ENCODE measurements around the gene VSX1. TPM values are rescaled to one million over a fixed set of nuclear protein-coding genes. Genes with fewer than 3 reads are reported as not detected.
A peak's percentile ranks its signal among the peaks of the same experiment; 100 is the strongest.

The VSX1 gene
- polyA plus RNA-seq, 1 donor = 0.03 TPM

GRCh38 chr20:25038103-25038410 lies 43.9 kb downstream of the VSX1 start:
- Histone ChIP-seq H3K36me3 (ENCODE audit: control insufficient read depth, insufficient read depth, low read length) (peaks cover 18% of the 10 kb centered on the region), H3K27ac (ENCODE audit: low read length) (no peak overlapping the region), H3K9me3 (ENCODE audit: control insufficient read depth, low read depth, low read length) (no peaks in the 10 kb centered on the region), H3K4me3 (ENCODE audit: low read length) (no peak overlapping the region), H3K27me3 (ENCODE audit: control insufficient read depth, insufficient read depth, low read length) (no peaks in the 10 kb centered on the region), H3K4me1 (ENCODE audit: control insufficient read depth, insufficient read depth, low read length) (peaks cover 61% of the 10 kb centered on the region)
- peak in 1 of 2 donors; percentile 53 for DNase-seq
- WGBS (ENCODE audit: insufficient coverage, low lambda C conversion rate) = no CpG with 5 or more reads among the region's 3 CpGs

- H3K4me1 ChIP-seq (ENCODE audit: control insufficient read depth, insufficient read depth, low read length) = peaks cover 61% of the 10 kb centered on the region
- peak overlapping the region; percentile 7 for H3K27ac ChIP-seq (ENCODE audit: low read length)
- H3K4me3 ChIP-seq (ENCODE audit: low read length) = no peak overlapping the region
- peaks cover 18% of the 10 kb centered on the region for H3K36me3 ChIP-seq (ENCODE audit: control insufficient read depth, insufficient read depth, low read length)
- DNase-seq = no peak
- no CpG with 5 or more reads among the region's 15 CpGs for WGBS (ENCODE audit: insufficient coverage, low lambda C conversion rate)
- H3K9me3 ChIP-seq (ENCODE audit: control insufficient read depth, low read depth, low read length) = no peaks in the 10 kb centered on the region
- no peaks in the 10 kb centered on the region for H3K27me3 ChIP-seq (ENCODE audit: control insufficient read depth, insufficient read depth, low read length)
These were observed 44.4 kb downstream of the VSX1 start for GRCh38 chr20:25037288-25038102.

- no CpG with 5 or more reads among the region's 7 CpGs for WGBS (ENCODE audit: insufficient coverage, low lambda C conversion rate)
- Histone ChIP-seq H3K27me3 (ENCODE audit: control insufficient read depth, insufficient read depth, low read length) (no peaks in the 10 kb centered on the region), H3K36me3 (ENCODE audit: control insufficient read depth, insufficient read depth, low read length) (peaks cover 12% of the 10 kb centered on the region), H3K4me3 (ENCODE audit: low read length) (no peak overlapping the region), H3K27ac (ENCODE audit: low read length) (no peak overlapping the region), H3K4me1 (ENCODE audit: control insufficient read depth, insufficient read depth, low read length) (peaks cover 66% of the 10 kb centered on the region), H3K9me3 (ENCODE audit: control insufficient read depth, low read depth, low read length) (no peaks in the 10 kb centered on the region)
- DNase-seq = no peak
These were observed 45.5 kb downstream of the VSX1 start for GRCh38 chr20:25036331-25036936.

DNA sequence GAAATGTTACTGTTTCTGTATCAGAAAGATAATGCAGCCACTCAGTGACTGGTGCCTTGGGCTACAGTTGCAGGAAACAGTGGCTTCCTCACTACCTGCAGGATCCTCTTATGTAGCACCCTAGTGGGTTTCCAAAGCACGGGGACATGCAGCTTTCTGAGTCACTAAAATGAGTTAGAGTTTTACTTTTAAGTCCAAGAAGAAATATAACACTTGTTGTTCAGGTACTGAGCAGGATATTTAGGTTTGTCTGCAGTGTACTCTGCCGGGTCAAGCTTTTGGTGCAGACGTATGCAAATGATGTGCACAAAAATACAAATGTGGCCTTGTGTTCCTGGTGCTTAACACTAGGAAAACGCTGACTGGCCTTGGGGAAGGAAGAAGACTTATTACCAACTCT lies 46.0 kb downstream of the VSX1 start:
- no peaks in the 10 kb centered on the region for H3K27me3 ChIP-seq (ENCODE audit: control insufficient read depth, insufficient read depth, low read length)
- H3K27ac ChIP-seq (ENCODE audit: low read length) = no peak overlapping the region
- no peak overlapping the region for H3K4me3 ChIP-seq (ENCODE audit: low read length)
- peaks cover 71% of the 10 kb centered on the region for H3K4me1 ChIP-seq (ENCODE audit: control insufficient read depth, insufficient read depth, low read length)
- H3K36me3 ChIP-seq (ENCODE audit: control insufficient read depth, insufficient read depth, low read length) = peaks cover 8% of the 10 kb centered on the region
- no peaks in the 10 kb centered on the region for H3K9me3 ChIP-seq (ENCODE audit: control insufficient read depth, low read depth, low read length)
- WGBS (ENCODE audit: insufficient coverage, low lambda C conversion rate) = 100% methylated on average over 1 of the region's 4 CpGs
- DNase-seq = no peak

GRCh38 chr20:25033924-25034300 lies 48.0 kb downstream of the VSX1 start:
- no CpG with 5 or more reads among the region's 3 CpGs for WGBS (ENCODE audit: insufficient coverage, low lambda C conversion rate)
- no peak overlapping the region for H3K4me3 ChIP-seq (ENCODE audit: low read length)
- H3K36me3 ChIP-seq (ENCODE audit: control insufficient read depth, insufficient read depth, low read length) = peaks cover 23% of the 10 kb centered on the region
- peak overlapping the region; percentile 79 for H3K27ac ChIP-seq (ENCODE audit: low read length)
- no peaks in the 10 kb centered on the region for H3K27me3 ChIP-seq (ENCODE audit: control insufficient read depth, insufficient read depth, low read length)
- DNase-seq = peak in 1 of 2 donors; percentile 22
- no peaks in the 10 kb centered on the region for H3K9me3 ChIP-seq (ENCODE audit: control insufficient read depth, low read depth, low read length)
- H3K4me1 ChIP-seq (ENCODE audit: control insufficient read depth, insufficient read depth, low read length) = peaks cover 57% of the 10 kb centered on the region

- Histone ChIP-seq H3K4me3 (ENCODE audit: low read length) (no peak overlapping the region), H3K27me3 (ENCODE audit: control insufficient read depth, insufficient read depth, low read length) (no peaks in the 10 kb centered on the region), H3K36me3 (ENCODE audit: control insufficient read depth, insufficient read depth, low read length) (peaks cover 23% of the 10 kb centered on the region), H3K9me3 (ENCODE audit: control insufficient read depth, low read depth, low read length) (no peaks in the 10 kb centered on the region), H3K4me1 (ENCODE audit: control insufficient read depth, insufficient read depth, low read length) (peaks cover 52% of the 10 kb centered on the region), H3K27ac (ENCODE audit: low read length) (peak overlapping the region; percentile 79)
- WGBS (ENCODE audit: insufficient coverage, low lambda C conversion rate) = 17% methylated on average over 1 of the region's 6 CpGs
- DNase-seq = peak; percentile 70 to 83
These were observed 48.5 kb downstream of the VSX1 start for GRCh38 chr20:25033265-25033923.

- DNase-seq = peak; percentile 51 to 76
- H3K9me3 ChIP-seq (ENCODE audit: control insufficient read depth, low read depth, low read length) = no peaks in the 10 kb centered on the region
- H3K4me1 ChIP-seq (ENCODE audit: control insufficient read depth, insufficient read depth, low read length) = peaks cover 45% of the 10 kb centered on the region
- no peak overlapping the region for H3K4me3 ChIP-seq (ENCODE audit: low read length)
- H3K27ac ChIP-seq (ENCODE audit: low read length) = peak overlapping the region; percentile 79
- H3K27me3 ChIP-seq (ENCODE audit: control insufficient read depth, insufficient read depth, low read length) = no peaks in the 10 kb centered on the region
- 20% methylated on average over 3 of the region's 29 CpGs for WGBS (ENCODE audit: insufficient coverage, low lambda C conversion rate)
- H3K36me3 ChIP-seq (ENCODE audit: control insufficient read depth, insufficient read depth, low read length) = peaks cover 23% of the 10 kb centered on the region
These were observed 49.3 kb downstream of the VSX1 start for GRCh38 chr20:25032478-25033264.

DNA sequence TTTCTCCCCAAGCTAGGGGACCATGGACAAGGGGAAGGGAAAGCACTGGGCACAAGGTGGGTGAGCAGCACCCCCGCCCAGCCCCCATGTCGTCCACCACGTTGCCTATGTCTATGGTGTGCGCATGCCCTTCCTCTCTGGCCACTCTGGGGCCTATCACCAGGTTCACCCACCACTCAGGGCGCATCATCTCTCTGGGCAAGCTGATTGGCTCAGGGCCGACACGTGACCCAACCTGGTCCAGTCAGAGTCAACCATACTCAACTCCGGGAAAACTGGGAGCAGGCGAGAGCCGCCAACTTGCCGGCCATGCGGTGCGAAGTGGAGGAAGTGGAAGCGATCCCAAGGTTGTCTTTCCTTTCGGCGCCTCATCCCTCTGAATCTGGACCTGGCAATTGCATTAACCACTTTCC lies 49.9 kb downstream of the VSX1 start:
- no CpG with 5 or more reads among the region's 16 CpGs for WGBS (ENCODE audit: insufficient coverage, low lambda C conversion rate)
- Histone ChIP-seq H3K4me1 (ENCODE audit: control insufficient read depth, insufficient read depth, low read length) (peaks cover 39% of the 10 kb centered on the region), H3K27ac (ENCODE audit: low read length) (peak overlapping the region; percentile 79), H3K4me3 (ENCODE audit: low read length) (no peak overlapping the region), H3K36me3 (ENCODE audit: control insufficient read depth, insufficient read depth, low read length) (peaks cover 20% of the 10 kb centered on the region), H3K27me3 (ENCODE audit: control insufficient read depth, insufficient read depth, low read length) (no peaks in the 10 kb centered on the region), H3K9me3 (ENCODE audit: control insufficient read depth, low read depth, low read length) (no peaks in the 10 kb centered on the region)
- no peak for DNase-seq

DNA sequence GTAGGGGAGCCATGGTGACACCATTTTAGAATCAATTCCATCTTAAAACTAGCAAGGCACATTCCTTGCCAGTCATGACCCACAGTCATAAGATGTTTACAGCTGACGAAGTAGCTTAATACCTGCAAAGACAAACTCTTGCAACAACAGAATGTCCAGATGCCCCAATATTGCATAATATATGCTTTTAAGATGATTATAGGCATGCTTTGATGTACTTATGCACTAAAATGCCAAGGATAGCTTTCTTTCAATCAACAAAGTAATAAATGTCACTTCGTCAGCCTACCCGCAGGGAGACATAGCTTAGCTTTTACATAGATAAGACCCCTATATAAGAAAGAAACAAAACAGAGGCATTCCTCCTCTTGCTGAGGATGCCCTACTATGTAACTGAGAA lies 50.7 kb downstream of the VSX1 start:
- H3K27me3 ChIP-seq (ENCODE audit: control insufficient read depth, insufficient read depth, low read length) = no peaks in the 10 kb centered on the region
- H3K36me3 ChIP-seq (ENCODE audit: control insufficient read depth, insufficient read depth, low read length) = peaks cover 24% of the 10 kb centered on the region
- H3K4me3 ChIP-seq (ENCODE audit: low read length) = no peak overlapping the region
- no peaks in the 10 kb centered on the region for H3K9me3 ChIP-seq (ENCODE audit: control insufficient read depth, low read depth, low read length)
- DNase-seq = peak in 1 of 2 donors; percentile 22
- peaks cover 40% of the 10 kb centered on the region for H3K4me1 ChIP-seq (ENCODE audit: control insufficient read depth, insufficient read depth, low read length)
- WGBS (ENCODE audit: insufficient coverage, low lambda C conversion rate) = no CpG with 5 or more reads among the region's 3 CpGs
- peak overlapping the region; percentile 79 for H3K27ac ChIP-seq (ENCODE audit: low read length)

DNA sequence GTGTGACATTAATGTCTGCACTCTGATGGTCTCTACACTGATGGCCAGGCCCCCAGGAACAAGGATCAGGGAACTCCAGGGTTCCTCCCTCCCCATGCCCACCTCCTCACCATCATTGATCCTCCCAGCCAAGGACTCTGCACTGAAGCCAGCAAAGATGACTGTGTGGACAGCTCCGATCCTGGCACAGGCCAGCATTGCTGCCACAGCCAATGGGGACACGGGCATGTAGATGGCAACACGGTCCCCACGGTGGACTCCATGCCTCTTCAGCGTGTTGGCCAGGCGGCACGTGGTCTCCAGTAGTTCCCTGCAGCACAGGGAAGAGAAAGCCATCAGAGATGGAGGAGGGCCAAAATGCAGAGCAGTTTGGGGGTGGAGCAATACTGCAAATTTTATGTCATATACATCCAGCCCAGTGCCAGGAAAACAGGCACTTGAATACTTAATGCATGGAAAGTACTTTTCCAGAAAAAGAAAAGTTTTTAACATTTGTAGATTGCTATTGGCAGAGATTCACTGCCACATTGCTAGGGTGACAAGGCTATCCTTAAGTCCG lies 51.2 kb downstream of the VSX1 start:
- DNase-seq = no peak
- Histone ChIP-seq H3K9me3 (ENCODE audit: control insufficient read depth, low read depth, low read length) (no peaks in the 10 kb centered on the region), H3K4me3 (ENCODE audit: low read length) (no peak overlapping the region), H3K4me1 (ENCODE audit: control insufficient read depth, insufficient read depth, low read length) (peaks cover 41% of the 10 kb centered on the region), H3K27ac (ENCODE audit: low read length) (no peak overlapping the region), H3K27me3 (ENCODE audit: control insufficient read depth, insufficient read depth, low read length) (no peaks in the 10 kb centered on the region), H3K36me3 (ENCODE audit: control insufficient read depth, insufficient read depth, low read length) (peaks cover 29% of the 10 kb centered on the region)
- no CpG with 5 or more reads among the region's 8 CpGs for WGBS (ENCODE audit: insufficient coverage, low lambda C conversion rate)
